Left lung (tissue), 10 donors: Measurements from ENCODE around the gene ARID5B. TPM values are rescaled to one million over a fixed set of nuclear protein-coding genes. Genes with fewer than 3 reads are reported as not detected.
A peak's percentile ranks its signal among the peaks of the same experiment; 100 is the strongest.

Experiments
- ATAC-seq: fragments of 200-7000 bp; cut with Tn5 transposase; one replicate; pipeline ENCODE4 v1.9.1; 2020; ENCODE audit warnings: moderate library complexity
- DNase-seq, 4 donors: peaks; one replicate each; pipeline ENCODE4 v3.0.0-alpha.2; 2013 to 2020
- H3K27ac ChIP-seq, 2 donors: fragments of 200-600 bp; sonication (generic) in 1 of 2; one replicate each; pipeline versions ENCODE4 v1.5.0 to v1.8.0; 2020 to 2021
- H3K27me3 ChIP-seq, 2 donors: fragments of 200-600 bp; sonication (generic) in 1 of 2; one replicate each; pipeline versions ENCODE4 v1.5.0 to v1.8.0; 2020 to 2021
- H3K36me3 ChIP-seq, 2 donors: fragments of 200-600 bp; sonication (generic) in 1 of 2; one replicate each; pipeline versions ENCODE4 v1.5.0 to v1.8.0; 2020 to 2021
- H3K4me1 ChIP-seq, 2 donors: fragments of 200-600 bp; one replicate each; pipeline ENCODE4 v1.8.0; 2021
- H3K4me3 ChIP-seq, 2 donors: fragments of 200-600 bp; sonication (generic) in 1 of 2; one replicate each; pipeline versions ENCODE4 v1.5.0 to v1.8.0; 2020 to 2021; ENCODE audit warnings: mild to moderate bottlenecking in 1 of 2
- H3K9me3 ChIP-seq, 2 donors: fragments of 200-600 bp; sonication (generic) in 1 of 2; one replicate each; pipeline versions ENCODE4 v1.5.0 to v1.8.0; 2020 to 2021
- intact Hi-C, 2 donors: fragments of 100-400 bp; cut with DNase I; formaldehyde crosslinking; loops; one replicate each; pipeline versions ENCODE4 v1.11.2 to v1.14.2; 2022
- polyA plus RNA-seq, 6 donors: library from polyadenylated mRNA; unstranded; fragments of 120-200 nt; gene quantifications; one replicate each; pipeline ENCODE4 v1.2.1, GENCODE V29; 2013; ENCODE audit not compliant: insufficient read length in 6 of 6
- total RNA-seq, 2 donors: library from RNA; stranded (reverse); fragmentation: NEBNext Ultra II Directional; extraction: Animal tissue kit (Norgen Biotek cat#: 25700); gene quantifications; one replicate each; pipeline ENCODE4 v1.2.1, GENCODE V29; 2021
- TF ChIP-seq, protein P1 (sequence below), 2 donors: fragments of 200-600 bp; sonication (generic) in 1 of 2; IDR thresholded peaks; one replicate each; pipeline versions ENCODE4 v1.5.0 to v1.8.0; 2021; ENCODE audit warnings: antibody characterized with exemption in 2 of 2
- donor health status: DM: no; HTN: yes; CAD: no.
- donor health status: DM: no; HTN: no; CAD: no.

Gene ARID5B
- total and polyA plus RNA-seq, 8 donors, result 29.9 to 51.5 (median 44.4) TPM

DNA sequence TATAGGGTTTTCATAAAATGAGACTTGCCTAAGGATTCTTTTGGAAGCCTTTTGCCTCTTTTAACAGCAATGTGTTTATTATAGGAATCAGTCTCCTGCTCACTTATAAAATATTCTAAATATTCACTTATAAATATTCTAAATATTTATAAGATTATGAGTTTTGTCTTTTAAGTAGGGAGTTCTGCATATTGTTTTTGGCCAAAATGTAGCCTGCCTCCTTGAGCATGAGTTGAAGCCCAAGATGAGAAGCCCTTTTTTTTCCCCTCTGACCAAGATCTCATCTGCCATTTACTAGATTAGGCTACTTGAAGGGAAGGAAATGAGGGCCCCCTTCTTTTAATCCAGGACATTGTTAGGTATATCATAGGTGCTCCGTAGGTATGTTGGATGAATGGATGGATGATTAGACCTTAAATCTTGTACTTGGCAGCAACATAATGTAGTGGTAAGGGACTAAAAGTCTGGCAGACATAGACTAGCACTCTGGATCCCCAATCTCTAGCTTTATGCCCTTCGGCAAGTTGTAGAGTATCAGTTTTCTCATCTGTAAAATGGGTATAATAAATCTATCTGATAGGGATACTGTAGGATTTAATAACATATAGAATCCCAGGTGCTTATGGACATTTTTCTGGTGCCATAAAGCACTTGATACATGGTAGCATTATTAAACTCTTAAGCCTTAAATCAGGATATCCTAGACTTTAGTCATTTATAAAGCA, 59.1 kb downstream of the ARID5B start:
- TF ChIP-seq, protein P1, sequence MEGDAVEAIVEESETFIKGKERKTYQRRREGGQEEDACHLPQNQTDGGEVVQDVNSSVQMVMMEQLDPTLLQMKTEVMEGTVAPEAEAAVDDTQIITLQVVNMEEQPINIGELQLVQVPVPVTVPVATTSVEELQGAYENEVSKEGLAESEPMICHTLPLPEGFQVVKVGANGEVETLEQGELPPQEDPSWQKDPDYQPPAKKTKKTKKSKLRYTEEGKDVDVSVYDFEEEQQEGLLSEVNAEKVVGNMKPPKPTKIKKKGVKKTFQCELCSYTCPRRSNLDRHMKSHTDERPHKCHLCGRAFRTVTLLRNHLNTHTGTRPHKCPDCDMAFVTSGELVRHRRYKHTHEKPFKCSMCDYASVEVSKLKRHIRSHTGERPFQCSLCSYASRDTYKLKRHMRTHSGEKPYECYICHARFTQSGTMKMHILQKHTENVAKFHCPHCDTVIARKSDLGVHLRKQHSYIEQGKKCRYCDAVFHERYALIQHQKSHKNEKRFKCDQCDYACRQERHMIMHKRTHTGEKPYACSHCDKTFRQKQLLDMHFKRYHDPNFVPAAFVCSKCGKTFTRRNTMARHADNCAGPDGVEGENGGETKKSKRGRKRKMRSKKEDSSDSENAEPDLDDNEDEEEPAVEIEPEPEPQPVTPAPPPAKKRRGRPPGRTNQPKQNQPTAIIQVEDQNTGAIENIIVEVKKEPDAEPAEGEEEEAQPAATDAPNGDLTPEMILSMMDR (IDR thresholded peaks at IDR 0.05), result no peak
- intact Hi-C loops, result no loop called here
- no peak for ATAC-seq
- no peak for DNase-seq
- Histone ChIP-seq H3K27ac (no peak overlapping the region), H3K36me3 (no peaks in the 10 kb centered on the region), H3K4me1 (peaks cover 5 to 26% of the 10 kb centered on the region in 2 donors), H3K27me3 (no peaks in the 10 kb centered on the region), H3K9me3 (no peaks in the 10 kb centered on the region), H3K4me3 (no peak overlapping the region)

DNA sequence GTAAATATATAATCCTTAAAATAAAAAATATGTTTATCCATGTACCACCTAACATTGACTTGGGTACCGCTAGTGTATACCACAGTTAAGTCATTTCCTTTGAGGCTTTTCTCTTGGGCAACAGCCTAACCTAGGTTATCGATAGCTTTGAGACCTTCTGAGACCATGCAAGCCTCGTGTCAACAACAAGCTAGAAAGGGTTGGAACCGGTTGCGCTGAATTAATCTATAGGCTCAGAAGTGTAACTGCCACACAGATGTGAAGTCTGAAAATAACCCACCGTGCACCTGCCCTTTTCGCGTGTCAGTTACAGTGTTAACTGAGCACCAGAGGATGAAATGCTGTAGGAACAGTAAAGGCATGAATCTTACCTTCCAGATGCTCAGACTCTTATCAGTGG, 59.8 kb downstream of the ARID5B start:
- H3K9me3 ChIP-seq, result no peaks in the 10 kb centered on the region
- DNase-seq (no peak), ATAC-seq (no peak)
- peak overlapping the region in 1 of 2 donors; percentile 26 for H3K27ac ChIP-seq
- no peaks in the 10 kb centered on the region for H3K36me3 ChIP-seq
- peaks cover 5 to 26% of the 10 kb centered on the region in 2 donors for H3K4me1 ChIP-seq
- no peaks in the 10 kb centered on the region for H3K27me3 ChIP-seq
- TF ChIP-seq, protein P1 (IDR thresholded peaks at IDR 0.05), result no peak
- intact Hi-C loops, result no loop called here
- no peak overlapping the region for H3K4me3 ChIP-seq

DNA sequence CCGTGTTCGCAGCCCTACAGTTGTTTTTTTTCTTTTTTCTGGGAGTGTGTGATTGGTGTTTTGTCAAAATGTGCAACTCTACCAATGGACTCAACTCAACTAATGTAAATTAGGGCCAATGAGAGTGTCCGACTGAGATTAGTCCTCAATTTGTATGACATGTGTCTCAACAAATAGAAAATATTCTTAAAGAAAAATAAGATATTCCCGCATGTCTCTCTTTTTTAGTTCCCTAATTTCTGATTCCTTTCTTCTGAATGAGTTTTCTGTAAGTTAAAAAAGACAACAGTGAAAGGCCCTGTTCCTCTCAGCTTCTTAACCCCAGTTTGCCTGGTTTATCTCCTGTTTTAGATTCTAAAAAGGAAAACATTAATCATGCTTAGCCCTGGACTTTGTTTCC, 61.5 kb downstream of the ARID5B start:
- intact Hi-C loops, result no loop called here
- no peaks in the 10 kb centered on the region for H3K36me3 ChIP-seq
- ATAC-seq, result no peak
- no peaks in the 10 kb centered on the region for H3K9me3 ChIP-seq
- TF ChIP-seq, protein P1 (IDR thresholded peaks at IDR 0.05), result no peak
- peaks cover 5 to 26% of the 10 kb centered on the region in 2 donors for H3K4me1 ChIP-seq
- H3K4me3 ChIP-seq, result no peak overlapping the region
- no peak overlapping the region for H3K27ac ChIP-seq
- DNase-seq, result no peak
- no peaks in the 10 kb centered on the region for H3K27me3 ChIP-seq

DNA sequence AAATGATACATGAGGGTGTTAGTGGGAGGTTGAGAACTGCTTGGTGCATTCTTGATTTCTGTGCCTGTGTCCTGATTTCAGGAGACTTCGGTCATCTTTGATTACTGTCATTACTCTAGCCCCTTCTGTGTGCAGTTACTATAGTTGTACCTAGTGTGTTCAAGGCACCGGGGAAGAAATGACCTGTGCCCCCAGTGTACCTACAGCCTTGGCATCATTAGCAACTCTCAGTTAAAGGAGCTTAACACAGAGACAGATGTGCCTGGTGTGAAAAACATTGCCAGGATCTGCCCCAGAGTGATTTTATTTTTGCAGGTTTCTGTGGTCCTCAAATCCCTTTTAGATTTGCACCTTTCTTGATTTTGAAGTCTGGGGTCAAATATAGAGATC, 62.2 kb downstream of the ARID5B start:
- no peak overlapping the region for H3K4me3 ChIP-seq
- H3K27ac ChIP-seq, result no peak overlapping the region
- DNase-seq, result no peak
- TF ChIP-seq, protein P1 (IDR thresholded peaks at IDR 0.05), result no peak
- no peaks in the 10 kb centered on the region for H3K36me3 ChIP-seq
- ATAC-seq, result no peak
- intact Hi-C loops, result no loop called here
- H3K27me3 ChIP-seq, result no peaks in the 10 kb centered on the region
- H3K4me1 ChIP-seq, result peaks cover 5 to 26% of the 10 kb centered on the region in 2 donors
- no peaks in the 10 kb centered on the region for H3K9me3 ChIP-seq

DNA sequence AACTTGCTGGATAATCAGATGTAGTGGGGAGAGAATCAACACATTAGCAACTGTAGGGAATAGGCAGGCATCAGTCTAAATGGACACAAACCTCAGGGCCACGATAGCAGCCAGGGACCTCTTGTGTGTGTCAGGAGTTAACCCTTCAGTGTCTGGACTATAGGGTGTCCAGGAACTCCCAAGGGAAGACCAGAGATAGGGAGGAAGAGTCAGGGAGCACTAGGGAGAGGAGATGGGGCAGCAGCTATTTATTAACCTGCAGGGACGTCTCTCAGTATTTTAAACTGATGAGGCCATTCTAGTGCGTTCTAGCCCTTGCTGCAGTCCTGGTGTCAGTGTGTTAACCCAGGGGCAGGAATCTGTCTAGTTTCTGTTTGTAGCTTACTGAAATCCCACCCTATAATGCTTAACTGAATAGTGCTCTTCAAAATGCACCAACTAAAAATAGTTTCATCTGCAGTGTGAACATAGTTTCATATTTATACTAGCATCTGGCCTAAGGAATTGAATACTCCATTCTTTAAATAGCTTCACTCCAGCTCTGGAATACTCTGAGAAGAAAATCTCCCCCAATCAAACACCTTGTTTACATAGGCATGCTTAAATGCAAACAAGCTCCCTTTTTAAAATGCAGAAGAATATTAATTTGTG, 62.7 kb downstream of the ARID5B start:
- Histone ChIP-seq H3K27me3 (no peaks in the 10 kb centered on the region), H3K4me3 (no peak overlapping the region), H3K36me3 (no peaks in the 10 kb centered on the region), H3K27ac (no peak overlapping the region), H3K9me3 (no peaks in the 10 kb centered on the region), H3K4me1 (peaks cover 5 to 26% of the 10 kb centered on the region in 2 donors)
- intact Hi-C loops, result no loop called here
- DNase-seq (no peak), ATAC-seq (peak; percentile 54)
- TF ChIP-seq, protein P1 (IDR thresholded peaks at IDR 0.05), result no peak
